Upper lobe of left lung (tissue), 4 donors: ENCODE results near the gene RASSF3.

Experiments used
- EP300 ChIP-seq, 4 donors: sonication (generic); formaldehyde crosslinking; IDR thresholded peaks; one replicate each; pipeline ENCODE4 v1.5.1; 2017; ENCODE audit warnings: antibody characterized with exemption in 4 of 4, control low read depth in 2 of 4
- POLR2A ChIP-seq, 4 donors: fragments of 450-650 bp; IDR thresholded peaks; one replicate each; pipeline ENCODE4 v1.5.1; 2016 to 2017; ENCODE audit warnings: antibody characterized with exemption in 4 of 4, mild to moderate bottlenecking in 2 of 4
- POLR2AphosphoS5 ChIP-seq, 2 donors: sonication (generic); formaldehyde crosslinking; IDR thresholded peaks; one replicate each; pipeline ENCODE4 v1.5.1; 2017; ENCODE audit warnings: antibody characterized with exemption in 2 of 2
- TF ChIP-seq, protein P1 (sequence below), 6 experiments: fragments of 450-650 bp in 4 of 6; fragments of 200-600 bp in 2 of 6; sonication (generic) in 2 of 6; IDR thresholded peaks; one replicate each; pipeline ENCODE4 v1.5.1; 2016 to 2019; ENCODE audit warnings: antibody characterized with exemption in 6 of 6

DNA sequence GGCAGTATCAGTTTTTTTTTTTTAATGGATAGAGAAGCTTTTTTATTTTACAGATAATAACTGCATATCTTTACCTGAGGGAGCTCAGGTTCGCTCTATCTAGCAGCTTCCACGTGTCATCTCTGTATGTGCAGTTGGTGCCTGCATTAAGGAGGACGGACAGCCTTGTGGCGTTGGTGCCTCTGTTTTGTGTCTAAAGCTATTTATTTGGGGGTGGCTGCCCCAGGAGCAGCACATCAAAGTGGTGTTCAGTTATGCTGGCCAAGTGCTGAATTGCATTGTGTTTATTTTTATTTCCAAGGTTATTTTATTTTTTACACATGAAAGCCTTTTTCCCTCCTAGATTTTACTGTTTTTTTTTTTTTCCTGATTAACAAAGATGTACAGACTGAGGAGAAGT is 59.7 kb downstream of the RASSF3 start:
- TF ChIP-seq, protein P1, sequence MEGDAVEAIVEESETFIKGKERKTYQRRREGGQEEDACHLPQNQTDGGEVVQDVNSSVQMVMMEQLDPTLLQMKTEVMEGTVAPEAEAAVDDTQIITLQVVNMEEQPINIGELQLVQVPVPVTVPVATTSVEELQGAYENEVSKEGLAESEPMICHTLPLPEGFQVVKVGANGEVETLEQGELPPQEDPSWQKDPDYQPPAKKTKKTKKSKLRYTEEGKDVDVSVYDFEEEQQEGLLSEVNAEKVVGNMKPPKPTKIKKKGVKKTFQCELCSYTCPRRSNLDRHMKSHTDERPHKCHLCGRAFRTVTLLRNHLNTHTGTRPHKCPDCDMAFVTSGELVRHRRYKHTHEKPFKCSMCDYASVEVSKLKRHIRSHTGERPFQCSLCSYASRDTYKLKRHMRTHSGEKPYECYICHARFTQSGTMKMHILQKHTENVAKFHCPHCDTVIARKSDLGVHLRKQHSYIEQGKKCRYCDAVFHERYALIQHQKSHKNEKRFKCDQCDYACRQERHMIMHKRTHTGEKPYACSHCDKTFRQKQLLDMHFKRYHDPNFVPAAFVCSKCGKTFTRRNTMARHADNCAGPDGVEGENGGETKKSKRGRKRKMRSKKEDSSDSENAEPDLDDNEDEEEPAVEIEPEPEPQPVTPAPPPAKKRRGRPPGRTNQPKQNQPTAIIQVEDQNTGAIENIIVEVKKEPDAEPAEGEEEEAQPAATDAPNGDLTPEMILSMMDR (IDR thresholded peaks at IDR 0.05): no peak
- TF ChIP-seq POLR2A (IDR thresholded peaks at IDR 0.05): no peak
- TF ChIP-seq POLR2AphosphoS5 (IDR thresholded peaks at IDR 0.05): no peak
- no peak for TF ChIP-seq EP300 (IDR thresholded peaks at IDR 0.05)
